Activated naive CD8-positive, alpha-beta T cell treated with anti-CD3 and anti-CD28 coated beads, Interleukin-2, amount 50 U/mL, for 24 hours (primary cell): Measurements from ENCODE around the gene KRTAP10-5.
"Not testable (repeated sequence)": the region's sequence is repeated elsewhere in the genome, so short reads cannot be mapped to it uniquely, and the experiment has no call there.

ENCODE experiments used
- ATAC-seq: fragments of 150-1000 bp; cut with Tn5 transposase; one replicate; pipeline ENCODE4 v1.10.0; 2021
- DNase-seq: peaks from one replicate; pipeline ENCODE4 v3.0.0; 2021
- H3K27ac Mint-ChIP-seq: one replicate; pipeline ENCODE4 v1.8.0; 2021; ENCODE audit warnings: mild to moderate bottlenecking, mixed read lengths
- H3K27me3 Mint-ChIP-seq: one replicate; pipeline ENCODE4 v1.8.0; 2021; ENCODE audit warnings: mixed read lengths
- H3K36me3 Mint-ChIP-seq: one replicate; pipeline ENCODE4 v1.8.0; 2021; ENCODE audit warnings: low read depth, mixed read lengths
- H3K4me1 Mint-ChIP-seq: one replicate; pipeline ENCODE4 v1.8.0; 2021; ENCODE audit warnings: mixed read lengths
- H3K4me3 Mint-ChIP-seq: one replicate; pipeline ENCODE4 v1.8.0; 2021; ENCODE audit warnings: mild to moderate bottlenecking, moderate library complexity, mixed read lengths
- H3K9me3 Mint-ChIP-seq: one replicate; pipeline ENCODE4 v1.8.0; 2021; ENCODE audit warnings: mixed read lengths

The KRTAP10-5 gene

GRCh38 chr21:44574457-44575306 lies 5.7 kb downstream of the KRTAP10-5 start:
- H3K27me3 Mint-ChIP-seq, result peaks cover 2% of the 10 kb centered on the region
- H3K4me1 Mint-ChIP-seq, result no peaks in the 10 kb centered on the region
- no peak overlapping the region for H3K27ac Mint-ChIP-seq
- H3K9me3 Mint-ChIP-seq, result peaks cover 14% of the 10 kb centered on the region
- ATAC-seq, result no peak
- no peak for DNase-seq
- H3K4me3 Mint-ChIP-seq, result no peak overlapping the region
- no peaks in the 10 kb centered on the region for H3K36me3 Mint-ChIP-seq

DNA sequence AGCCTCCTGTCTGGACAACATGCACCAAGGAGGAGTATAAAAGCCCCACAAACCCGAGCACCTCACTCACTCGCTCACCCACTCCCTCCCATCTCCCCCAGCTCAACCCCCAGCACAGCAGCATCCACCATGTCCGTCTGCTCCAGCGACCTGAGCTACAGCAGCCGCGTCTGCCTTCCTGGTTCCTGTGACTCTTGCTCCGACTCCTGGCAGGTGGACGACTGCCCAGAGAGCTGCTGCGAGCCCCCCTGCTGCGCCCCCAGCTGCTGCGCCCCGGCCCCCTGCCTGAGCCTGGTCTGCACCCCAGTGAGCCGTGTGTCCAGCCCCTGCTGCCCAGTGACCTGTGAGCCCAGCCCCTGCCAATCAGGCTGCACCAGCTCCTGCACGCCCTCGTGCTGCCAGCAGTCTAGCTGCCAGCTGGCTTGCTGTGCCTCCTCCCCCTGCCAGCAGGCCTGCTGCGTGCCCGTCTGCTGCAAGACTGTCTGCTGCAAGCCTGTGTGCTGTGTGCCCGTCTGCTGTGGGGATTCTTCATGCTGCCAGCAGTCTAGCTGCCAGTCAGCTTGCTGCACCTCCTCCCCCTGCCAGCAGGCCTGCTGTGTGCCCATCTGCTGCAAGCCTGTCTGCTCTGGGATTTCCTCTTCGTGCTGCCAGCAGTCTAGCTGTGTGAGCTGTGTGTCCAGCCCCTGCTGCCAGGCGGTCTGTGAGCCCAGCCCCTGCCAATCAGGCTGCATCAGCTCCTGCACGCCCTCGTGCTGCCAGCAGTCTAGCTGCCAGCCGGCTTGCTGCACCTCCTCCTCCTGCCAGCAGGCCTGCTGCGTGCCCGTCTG lies 6.6 kb downstream of the KRTAP10-5 start, which contains the start of gene KRTAP10-4:
Gene KRTAP10-4 (plus strand): TSS at position 100 of the 827 bp plus-strand sequence. CDS start 30 bp downstream, at position 130.
- DNase-seq, ATAC-seq, H3K36me3 Mint-ChIP-seq, H3K27me3 Mint-ChIP-seq, H3K4me3 Mint-ChIP-seq, H3K27ac Mint-ChIP-seq, H3K4me1 Mint-ChIP-seq: not testable (repeated sequence)
- peaks cover 14% of the 10 kb centered on the region for H3K9me3 Mint-ChIP-seq

GRCh38 chr21:44572959-44573583 lies 7.3 kb downstream of the KRTAP10-5 start:
- Mint-ChIP-seq H3K27ac (no peak overlapping the region), H3K4me3 (no peak overlapping the region), H3K9me3 (peaks cover 13% of the 10 kb centered on the region), H3K4me1 (no peaks in the 10 kb centered on the region), H3K27me3 (peaks cover 2% of the 10 kb centered on the region), H3K36me3 (no peaks in the 10 kb centered on the region)
- ATAC-seq, result no peak
- DNase-seq, result no peak

DNA sequence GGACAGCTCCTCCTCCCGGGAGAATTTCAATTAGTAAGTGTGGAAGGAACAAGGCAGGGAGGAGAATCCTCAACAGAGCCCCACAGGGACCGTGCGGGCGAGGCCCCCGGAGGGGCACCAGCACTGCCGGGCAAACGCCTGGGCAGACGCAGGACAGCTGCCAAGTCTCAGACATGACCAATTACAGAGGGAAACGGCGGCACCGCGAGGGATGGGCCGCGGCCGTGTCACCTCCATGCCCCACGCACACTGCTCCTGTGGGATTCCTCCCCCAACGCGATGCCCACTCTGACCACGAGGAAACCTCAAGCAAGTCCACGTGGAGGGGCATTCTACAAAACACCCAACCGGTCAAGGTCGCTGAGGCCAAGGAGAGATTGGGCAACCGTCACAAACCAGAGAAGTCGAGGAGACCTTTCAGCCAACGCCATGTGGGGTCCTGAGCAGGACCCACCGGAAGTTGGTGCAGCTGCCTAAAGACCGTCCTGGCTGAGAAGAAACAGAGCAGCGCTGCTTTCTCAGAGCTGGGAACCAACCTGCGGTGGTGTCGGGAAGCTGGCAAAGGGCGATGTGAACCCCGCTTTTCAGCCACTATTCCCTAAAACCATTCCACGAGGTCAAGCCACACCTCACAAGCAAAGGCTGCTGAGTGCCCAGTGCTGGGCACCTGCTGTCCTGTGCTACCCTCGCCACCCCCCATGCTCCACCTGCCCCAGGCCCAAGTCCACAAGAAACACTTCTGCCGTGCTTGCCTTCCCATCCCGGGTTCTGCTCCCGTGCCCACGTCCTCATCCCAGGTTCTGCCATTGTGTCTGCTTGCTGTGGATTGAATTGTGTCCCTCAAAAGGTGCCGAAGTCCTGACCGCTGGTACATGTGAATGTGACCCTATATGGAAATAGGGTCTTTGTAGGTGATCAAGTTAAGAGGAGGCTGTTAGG lies 8.3 kb downstream of the KRTAP10-5 start:
- H3K4me3 Mint-ChIP-seq, result no peak overlapping the region
- H3K27me3 Mint-ChIP-seq, result peaks cover 2% of the 10 kb centered on the region
- H3K36me3 Mint-ChIP-seq, result no peaks in the 10 kb centered on the region
- no peak overlapping the region for H3K27ac Mint-ChIP-seq
- no peak for DNase-seq
- H3K4me1 Mint-ChIP-seq, result no peaks in the 10 kb centered on the region
- ATAC-seq, result no peak
- H3K9me3 Mint-ChIP-seq, result peaks cover 6% of the 10 kb centered on the region

DNA sequence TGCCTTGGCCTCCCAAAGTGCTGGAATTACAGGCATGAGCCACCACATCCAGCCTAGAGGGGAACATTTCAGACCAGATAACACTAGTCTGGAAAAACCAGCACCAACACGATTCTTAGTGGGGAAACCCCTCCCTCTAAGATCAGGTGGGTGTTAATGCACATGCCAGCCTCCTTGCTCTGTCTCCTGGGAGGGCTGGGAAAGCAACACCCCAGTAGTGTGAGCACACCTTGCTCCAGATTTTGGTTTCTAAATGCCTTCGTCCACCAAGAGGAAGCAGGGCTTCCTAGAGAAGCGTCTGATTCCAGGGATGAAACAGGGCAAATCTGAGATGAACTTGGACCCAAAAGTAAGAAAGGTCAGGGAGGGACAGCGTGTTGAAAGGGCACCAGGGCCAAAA lies 9.1 kb downstream of the KRTAP10-5 start:
- Mint-ChIP-seq H3K9me3 (no peaks in the 10 kb centered on the region), H3K4me3 (no peak overlapping the region), H3K27me3 (peaks cover 2% of the 10 kb centered on the region), H3K36me3 (no peaks in the 10 kb centered on the region), H3K27ac (no peak overlapping the region), H3K4me1 (peaks cover 2% of the 10 kb centered on the region)
- ATAC-seq, result no peak
- DNase-seq, result no peak

DNA sequence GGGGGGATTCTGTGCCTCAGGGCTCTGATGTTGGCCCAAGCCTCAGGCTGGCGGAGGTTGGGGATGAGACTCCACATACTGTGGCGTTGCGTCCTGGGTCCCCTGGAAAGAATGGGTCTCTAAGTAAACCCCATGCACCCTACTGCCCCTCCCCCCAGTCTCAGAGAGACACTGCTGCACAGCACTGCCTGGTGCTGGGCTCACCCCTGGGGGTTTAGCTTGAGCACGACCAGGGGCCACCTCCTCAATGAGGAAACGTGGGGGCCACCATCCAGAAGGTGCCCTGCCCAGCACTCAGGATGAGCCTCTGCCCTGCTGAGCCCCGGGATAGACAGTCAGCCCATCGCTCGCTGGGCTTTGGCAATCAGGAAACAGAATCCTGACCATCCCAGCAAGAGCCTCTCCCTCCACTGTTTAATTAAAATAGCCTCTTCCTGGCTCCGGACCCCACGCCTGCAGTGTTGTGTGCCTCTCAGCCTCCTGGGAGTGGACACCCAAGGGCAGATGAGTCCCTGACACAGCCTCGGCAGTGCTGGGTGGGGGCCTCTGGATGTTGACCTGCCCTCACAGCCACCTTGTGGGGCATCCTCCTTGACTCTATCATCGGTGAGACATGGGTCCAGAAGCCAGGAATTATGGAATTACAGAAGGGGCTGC lies 10.4 kb downstream of the KRTAP10-5 start:
- ATAC-seq (no peak), DNase-seq (no peak)
- peaks cover 9% of the 10 kb centered on the region for H3K4me1 Mint-ChIP-seq
- no peak overlapping the region for H3K27ac Mint-ChIP-seq
- H3K27me3 Mint-ChIP-seq, result no peaks in the 10 kb centered on the region
- no peaks in the 10 kb centered on the region for H3K36me3 Mint-ChIP-seq
- H3K4me3 Mint-ChIP-seq, result no peak overlapping the region
- H3K9me3 Mint-ChIP-seq, result no peaks in the 10 kb centered on the region

DNA sequence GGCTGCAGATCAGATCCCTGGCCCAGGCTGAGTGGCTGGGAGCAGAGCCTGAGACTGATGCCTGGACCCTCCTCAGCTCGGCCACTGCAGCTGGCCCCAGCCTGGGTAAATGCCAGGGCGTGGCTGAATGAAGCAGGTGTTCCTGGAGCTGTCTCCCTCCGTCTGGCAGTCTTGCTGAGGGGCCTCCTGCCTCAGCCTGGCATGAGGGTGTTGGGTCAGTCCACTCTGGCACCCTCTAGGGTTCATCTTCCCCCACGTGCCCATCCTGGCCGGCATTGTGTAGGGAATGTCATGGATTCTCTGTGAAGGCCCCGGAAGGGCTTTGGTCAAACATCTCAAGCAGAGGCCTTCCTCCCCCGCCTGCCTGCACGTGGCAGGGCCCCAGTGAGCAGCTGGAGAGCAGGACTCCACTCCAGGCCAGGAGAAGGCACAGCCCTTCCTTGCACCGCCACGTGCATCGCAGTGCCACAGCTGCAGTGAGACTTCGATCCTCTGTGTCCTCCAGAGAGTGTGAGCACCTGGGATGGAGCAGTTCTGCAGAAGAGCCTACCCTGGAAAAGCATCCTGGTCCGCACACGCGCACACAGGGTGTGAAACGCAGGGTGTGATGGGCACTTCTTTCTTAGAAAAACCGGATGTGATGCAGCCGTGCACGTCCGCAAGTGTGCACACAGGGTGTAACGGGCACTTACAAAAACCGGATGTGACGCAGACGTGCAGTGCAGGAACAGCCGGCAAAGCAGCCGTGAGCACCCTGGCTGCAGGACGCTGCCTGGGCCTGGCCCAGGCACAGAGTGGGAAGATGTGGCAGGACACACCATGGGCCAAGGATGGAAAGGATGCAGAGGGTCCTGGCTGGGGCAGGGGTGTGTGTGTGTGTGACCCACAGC lies 11.5 kb downstream of the KRTAP10-5 start:
- H3K27me3 Mint-ChIP-seq, result no peaks in the 10 kb centered on the region
- H3K9me3 Mint-ChIP-seq, result no peaks in the 10 kb centered on the region
- ATAC-seq, result no peak
- H3K27ac Mint-ChIP-seq, result no peak overlapping the region
- no peak overlapping the region for H3K4me3 Mint-ChIP-seq
- H3K36me3 Mint-ChIP-seq, result no peaks in the 10 kb centered on the region
- no peak for DNase-seq
- peaks cover 15% of the 10 kb centered on the region for H3K4me1 Mint-ChIP-seq

DNA sequence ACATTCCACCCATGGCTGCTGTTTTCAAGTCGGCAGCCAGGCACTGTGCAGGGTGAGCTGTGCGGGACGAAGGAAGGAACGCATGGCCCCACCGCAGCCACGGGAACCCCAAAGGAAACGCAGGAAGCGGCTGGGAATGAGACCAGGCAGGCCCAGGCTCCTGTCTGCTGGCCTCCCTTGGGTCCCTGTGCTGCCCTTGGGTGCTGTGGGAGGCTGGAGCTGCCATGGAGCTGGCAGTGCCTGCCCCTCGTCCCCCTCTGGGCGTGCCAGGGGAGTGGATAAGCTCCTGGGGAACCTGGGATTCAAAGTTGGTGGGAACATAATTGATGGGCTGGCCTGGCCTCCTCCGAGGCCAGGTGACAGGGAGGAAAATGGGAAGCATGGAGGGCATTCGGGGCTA lies 12.1 kb downstream of the KRTAP10-5 start:
- Mint-ChIP-seq H3K4me1 (peaks cover 15% of the 10 kb centered on the region), H3K4me3 (no peak overlapping the region), H3K36me3 (no peaks in the 10 kb centered on the region), H3K27me3 (no peaks in the 10 kb centered on the region), H3K27ac (no peak overlapping the region), H3K9me3 (no peaks in the 10 kb centered on the region)
- ATAC-seq (no peak), DNase-seq (no peak)

DNA sequence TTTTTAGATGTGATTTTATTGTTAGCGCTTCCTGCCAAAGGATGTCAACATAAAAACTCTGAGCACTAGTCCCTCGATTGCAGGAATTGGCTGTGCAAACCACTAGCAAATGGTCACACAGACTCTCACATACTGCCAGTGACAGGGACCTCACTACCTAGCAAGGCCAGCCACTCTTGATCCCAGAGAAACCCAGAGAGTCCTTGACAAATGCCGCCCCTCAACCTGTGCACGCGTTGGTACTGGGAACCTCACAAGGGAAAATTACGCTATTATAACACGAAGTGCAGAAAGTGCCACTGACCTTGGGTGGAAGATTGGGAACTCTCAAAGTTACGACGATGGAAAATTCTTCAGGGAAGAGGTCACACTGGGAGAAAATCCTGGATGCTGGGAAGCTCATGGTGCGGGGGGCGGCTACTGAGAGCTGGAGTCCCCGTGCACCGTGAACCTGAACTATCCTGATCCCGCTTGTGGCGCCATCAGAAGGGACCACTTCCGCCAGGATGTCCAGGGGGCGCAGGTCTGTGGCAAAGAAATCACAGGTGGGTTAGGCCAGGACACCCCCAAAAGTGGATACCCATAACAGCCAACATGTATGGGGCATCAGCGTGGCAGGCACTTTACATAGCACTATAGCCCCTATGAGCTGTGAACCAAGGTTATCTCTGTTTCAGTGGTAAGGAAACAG lies 12.8 kb downstream of the KRTAP10-5 start:
- no peak for ATAC-seq
- Mint-ChIP-seq H3K4me1 (peaks cover 15% of the 10 kb centered on the region), H3K27me3 (no peaks in the 10 kb centered on the region), H3K4me3 (no peak overlapping the region), H3K9me3 (no peaks in the 10 kb centered on the region), H3K36me3 (no peaks in the 10 kb centered on the region), H3K27ac (no peak overlapping the region)
- no peak for DNase-seq

- H3K4me3 Mint-ChIP-seq, result no peak overlapping the region
- H3K27me3 Mint-ChIP-seq, result no peaks in the 10 kb centered on the region
- peaks cover 8% of the 10 kb centered on the region for H3K9me3 Mint-ChIP-seq
- no peak for ATAC-seq
- no peak for DNase-seq
- peaks cover 15% of the 10 kb centered on the region for H3K4me1 Mint-ChIP-seq
- H3K27ac Mint-ChIP-seq, result no peak overlapping the region
- H3K36me3 Mint-ChIP-seq, result peaks cover 2% of the 10 kb centered on the region
These were observed 14.0 kb downstream of the KRTAP10-5 start for GRCh38 chr21:44566403-44566802.

DNA sequence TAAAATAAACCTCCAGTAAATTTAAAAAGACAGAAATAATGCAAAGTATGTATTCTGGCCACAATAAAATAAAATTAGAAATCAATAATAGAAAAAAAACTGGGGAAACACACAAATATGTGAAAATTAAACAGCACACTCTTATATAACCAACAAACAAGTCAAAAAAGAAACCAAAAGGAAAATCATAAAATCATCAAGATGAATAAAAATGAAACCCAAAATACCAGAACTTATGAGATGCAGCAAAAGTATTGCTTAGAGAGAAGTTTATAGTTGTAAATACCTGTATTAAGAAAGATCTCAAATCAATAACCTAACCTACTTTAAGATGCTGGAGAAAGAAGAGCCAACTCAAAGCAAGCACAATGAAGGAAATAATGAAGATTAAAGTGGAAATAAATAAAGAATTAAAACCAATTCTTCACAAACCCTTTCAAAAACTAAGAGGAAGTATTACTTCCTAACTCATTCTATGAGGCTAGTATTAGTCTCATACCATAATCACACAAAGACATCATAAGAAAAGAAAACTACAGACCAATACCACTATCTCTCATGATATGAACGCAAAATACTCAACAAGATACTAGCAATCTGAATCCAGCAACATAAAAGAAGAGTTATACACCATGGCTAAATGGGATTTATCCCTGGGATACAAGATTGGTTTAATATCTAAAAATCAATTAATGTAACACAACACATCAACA lies 15.4 kb downstream of the KRTAP10-5 start:
- no peak for ATAC-seq
- peak overlapping the region; percentile 70 for H3K27ac Mint-ChIP-seq
- DNase-seq, result no peak
- H3K4me1 Mint-ChIP-seq, result peaks cover 15% of the 10 kb centered on the region
- H3K4me3 Mint-ChIP-seq, result no peak overlapping the region
- H3K36me3 Mint-ChIP-seq, result peaks cover 5% of the 10 kb centered on the region
- no peaks in the 10 kb centered on the region for H3K27me3 Mint-ChIP-seq
- peaks cover 14% of the 10 kb centered on the region for H3K9me3 Mint-ChIP-seq

GRCh38 chr21:44564099-44564498 lies 16.3 kb downstream of the KRTAP10-5 start:
- Mint-ChIP-seq H3K27ac (no peak overlapping the region), H3K4me3 (no peak overlapping the region), H3K27me3 (no peaks in the 10 kb centered on the region), H3K36me3 (peaks cover 5% of the 10 kb centered on the region), H3K4me1 (peaks cover 15% of the 10 kb centered on the region), H3K9me3 (peaks cover 14% of the 10 kb centered on the region)
- no peak for ATAC-seq
- no peak for DNase-seq
